NCI-H1436 treated with DMSO at 0.1 percent for 48 hours (cell line): ENCODE measurements around the gene THBS2.
"Not testable (repeated sequence)": the region's sequence is repeated elsewhere in the genome, so short reads cannot be mapped to it uniquely, and the experiment has no call there.

Experiments used
- DNase-seq: peaks from one replicate; lab custom pipeline; 2025; lab: John Stamatoyannopoulos, UW

THBS2 gene

DNA sequence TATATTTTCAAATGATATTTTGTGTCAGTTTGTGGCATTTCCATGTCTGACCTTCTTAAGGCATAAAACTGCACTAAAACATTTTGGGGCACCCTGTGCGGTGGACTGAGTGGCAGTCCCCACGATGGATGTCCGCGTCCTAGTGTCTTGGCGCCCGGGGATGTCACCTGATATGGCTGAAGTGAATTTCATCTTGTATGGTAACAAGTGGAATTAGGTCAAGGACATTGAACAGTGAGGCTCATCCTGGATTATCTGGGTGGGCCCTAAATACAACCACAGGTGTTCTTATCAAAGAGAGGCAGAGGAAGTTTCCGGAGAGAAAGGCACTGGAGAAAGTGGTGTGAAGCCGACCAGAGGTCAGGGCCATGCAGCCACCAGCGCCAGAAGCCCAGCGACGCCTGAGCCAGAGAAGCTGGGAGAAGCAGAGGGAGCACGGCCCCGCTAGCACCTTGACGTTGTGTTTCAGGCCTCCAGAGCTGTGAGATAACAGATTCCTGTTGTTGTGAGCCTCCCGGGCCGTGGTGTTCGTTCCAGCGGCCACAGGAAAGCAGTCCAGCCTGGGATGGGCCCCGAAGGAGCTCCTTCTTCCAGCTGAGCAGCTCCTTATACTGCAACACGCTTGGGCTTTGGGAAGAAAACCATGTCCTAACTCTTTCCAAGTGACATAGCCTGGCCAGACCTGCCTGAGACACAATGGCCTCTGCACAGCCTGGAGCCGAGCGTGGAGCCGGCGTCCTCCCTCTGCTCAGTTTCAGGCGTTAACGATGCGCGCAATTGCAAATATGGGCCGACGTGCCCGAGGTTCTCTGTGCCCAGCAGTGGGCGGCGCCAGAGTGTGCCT, 22.5 kb downstream of the THBS2 start:
- DNase-seq: no peak

DNA sequence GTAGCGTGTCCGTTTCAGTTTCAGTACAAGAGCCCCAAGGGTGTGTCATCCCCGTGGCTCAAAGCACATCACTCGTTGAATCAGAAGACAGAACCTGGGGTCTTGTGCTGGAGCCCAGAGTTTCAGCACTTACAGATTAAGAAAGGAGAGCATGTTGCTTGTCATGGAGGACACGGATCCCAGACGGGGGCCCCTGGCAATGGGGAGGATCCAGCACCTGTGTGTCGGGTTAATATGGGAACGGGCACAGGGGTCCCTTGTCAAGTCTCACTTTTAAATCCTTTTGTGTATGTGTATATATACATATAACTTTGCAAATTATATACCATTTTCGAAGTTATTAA, 23.4 kb downstream of the THBS2 start:
- no peak for DNase-seq

GRCh38 chr6:169229615-169230321, 23.9 kb downstream of the THBS2 start:
- no peak for DNase-seq

GRCh38 chr6:169227116-169227515, 26.5 kb downstream of the THBS2 start:
- no peak for DNase-seq

- no peak for DNase-seq
These were observed 27.8 kb downstream of the THBS2 start for GRCh38 chr6:169225887-169226286.

DNA sequence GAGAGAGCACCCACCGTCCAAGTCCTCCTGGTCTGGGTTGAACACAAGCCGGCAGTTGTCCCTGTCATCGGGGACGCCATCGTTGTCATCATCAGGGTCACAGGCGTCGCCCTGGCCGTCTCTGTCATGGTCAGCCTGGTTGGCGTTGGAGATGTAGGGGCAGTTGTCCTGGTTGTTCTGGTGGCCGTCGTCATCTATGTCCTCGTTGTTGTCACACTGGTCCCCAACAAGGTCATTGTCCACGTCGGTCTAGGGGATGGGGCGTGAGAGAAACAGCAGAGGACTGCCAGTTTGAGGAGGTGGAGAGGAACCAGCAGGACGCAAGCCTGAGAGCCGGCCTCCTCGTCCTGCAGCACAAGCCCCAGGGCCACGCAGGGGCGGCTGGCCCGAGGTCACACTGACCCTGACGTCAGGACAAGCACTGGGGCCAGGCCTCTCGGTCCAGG, 28.5 kb downstream of the THBS2 start:
- no peak for DNase-seq

GRCh38 chr6:169224716-169225115, 28.9 kb downstream of the THBS2 start:
- DNase-seq: no peak

DNA sequence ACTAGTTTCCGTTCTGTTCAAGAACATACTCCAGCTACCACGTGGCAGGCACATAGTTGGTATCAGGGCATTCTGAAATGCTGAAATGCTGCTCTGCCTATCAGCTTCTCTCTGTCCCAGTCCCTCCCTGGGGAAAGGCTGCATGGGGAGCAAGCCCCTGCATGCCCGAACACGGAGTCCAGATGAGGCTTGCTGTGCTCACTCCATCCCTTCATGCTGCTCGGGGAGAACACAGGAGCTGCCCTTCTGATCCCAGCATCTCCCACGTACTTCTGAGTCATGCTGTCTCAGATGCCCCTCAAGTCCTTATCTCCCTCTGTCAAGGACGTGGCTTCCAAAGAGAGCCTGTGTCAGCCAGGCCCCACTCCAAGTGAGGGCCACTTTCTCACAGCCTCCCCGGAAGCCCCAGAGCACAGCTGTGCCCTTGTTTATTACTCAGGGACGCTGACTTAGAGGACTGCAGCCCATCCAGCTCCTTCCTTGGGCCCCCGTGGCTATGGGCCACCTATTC, 29.4 kb downstream of the THBS2 start:
- no peak for DNase-seq

GRCh38 chr6:169223006-169223405, 30.6 kb downstream of the THBS2 start:
- DNase-seq: no peak

GRCh38 chr6:169222126-169222525, 31.5 kb downstream of the THBS2 start:
- no peak for DNase-seq

- DNase-seq: no peak
These were observed 32.4 kb downstream of the THBS2 start for GRCh38 chr6:169221264-169221663.

GRCh38 chr6:169220068-169220964, 33.3 kb downstream of the THBS2 start:
- no peak for DNase-seq

DNA sequence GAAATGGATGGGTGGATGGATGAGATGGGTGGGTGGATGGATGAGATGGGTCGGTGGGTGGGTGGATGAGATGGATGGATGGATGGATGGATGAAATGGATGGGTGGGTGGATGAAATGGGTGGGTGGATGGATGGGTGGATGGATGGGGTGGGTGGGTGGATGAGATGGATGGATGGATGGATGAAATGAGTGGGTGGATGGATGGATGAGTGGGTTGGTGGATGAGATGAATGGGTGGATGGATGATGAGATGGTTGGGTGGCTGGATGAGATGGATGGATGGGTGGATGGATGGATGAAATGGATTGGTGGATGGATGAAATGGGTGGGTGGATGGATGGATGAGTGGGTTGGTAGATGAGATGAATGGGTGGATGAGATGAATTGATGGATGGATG, 35.7 kb downstream of the THBS2 start:
- no peak for DNase-seq

GRCh38 chr6:169216830-169217229, 36.8 kb downstream of the THBS2 start:
- DNase-seq: no peak

DNA sequence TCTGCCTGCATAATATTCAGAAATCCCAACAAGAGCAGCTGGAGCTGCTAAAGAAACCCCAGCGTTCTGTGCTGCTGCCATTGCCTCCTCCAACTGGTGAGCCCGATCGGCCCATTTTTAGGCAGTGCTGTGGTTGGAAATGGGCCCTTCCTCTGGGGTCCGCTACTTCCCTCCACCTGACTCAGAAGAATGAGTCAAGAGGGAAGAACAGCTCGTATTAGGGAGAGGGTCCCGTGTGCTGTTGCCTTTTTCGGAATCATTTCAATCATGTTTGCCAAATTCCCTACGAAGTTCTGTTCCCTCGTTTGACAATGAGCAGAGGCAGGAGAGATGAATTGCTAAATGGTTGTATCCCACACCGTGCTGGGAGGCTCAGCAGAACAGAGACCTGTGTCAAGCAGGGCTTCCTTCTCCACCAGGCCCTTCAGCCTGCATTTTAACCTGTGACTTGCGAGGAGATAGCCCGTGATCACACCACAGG, 38.4 kb downstream of the THBS2 start:
- no peak for DNase-seq

DNA sequence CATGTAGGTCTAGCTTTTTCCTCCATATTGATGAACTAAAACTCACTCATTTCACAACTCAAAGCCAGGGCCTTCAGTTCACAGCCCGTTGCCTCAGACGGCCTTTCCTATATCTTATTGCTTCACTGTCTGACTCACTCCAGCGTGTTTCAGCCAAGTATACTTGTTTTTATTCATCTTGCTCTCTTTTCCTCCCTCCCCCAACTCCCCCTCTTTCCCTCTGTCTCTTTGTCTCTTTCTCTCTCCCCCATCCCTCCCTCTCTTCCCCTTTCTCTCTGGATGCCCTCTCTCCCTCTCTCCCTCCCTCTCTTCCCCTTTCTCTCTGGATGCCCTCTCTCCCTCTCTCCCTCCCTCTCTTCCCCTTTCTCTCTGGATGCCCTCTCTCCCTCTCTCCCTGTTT, 38.9 kb downstream of the THBS2 start:
- DNase-seq: not testable (repeated sequence)

GRCh38 chr6:169213814-169214520, 39.7 kb downstream of the THBS2 start:
- DNase-seq: no peak

DNA sequence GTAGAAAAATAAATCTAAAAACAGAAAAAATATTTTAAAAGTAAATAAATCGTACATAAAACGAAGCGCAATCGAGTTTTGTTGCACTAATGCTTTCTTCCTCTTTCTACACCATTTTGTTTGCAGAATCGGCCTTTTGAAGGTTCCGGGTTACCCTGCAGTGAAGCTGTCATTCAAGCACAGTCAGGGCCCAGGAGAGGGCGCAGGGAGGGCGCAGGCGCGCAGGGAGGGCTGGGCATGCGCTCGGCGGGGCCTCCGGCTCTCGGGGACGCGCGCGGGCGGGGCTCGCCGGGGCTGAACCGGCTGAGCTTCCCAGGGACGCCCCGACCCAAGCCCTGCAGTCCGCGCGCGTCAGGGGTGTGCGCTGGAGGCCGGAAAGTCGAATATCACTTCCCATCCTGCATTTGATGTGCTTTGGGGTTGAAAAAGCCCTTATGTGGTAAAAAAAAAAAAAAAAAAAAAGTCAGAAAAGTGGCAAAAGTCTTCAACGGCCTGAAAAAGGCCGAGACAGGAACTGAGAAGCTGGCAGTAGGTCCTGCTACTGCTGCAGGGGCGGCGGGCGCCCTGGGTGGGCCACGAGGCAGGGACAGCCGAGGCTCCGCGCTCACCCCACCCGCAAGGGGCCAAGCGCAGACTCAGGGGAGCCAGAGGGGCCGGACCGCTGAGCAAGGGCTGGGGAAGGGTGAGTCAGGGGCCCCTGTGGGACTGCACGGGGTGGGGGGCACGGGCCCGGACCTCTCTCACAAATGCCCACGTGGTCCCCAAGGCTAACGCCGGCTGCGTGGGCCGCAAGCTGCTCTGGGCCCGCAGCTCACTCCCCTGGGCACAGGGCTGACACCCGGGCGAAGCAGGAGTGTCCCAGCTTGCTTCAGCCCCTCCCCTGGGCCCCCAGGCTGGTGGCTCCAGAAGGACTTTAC, 40.5 kb downstream of the THBS2 start:
- DNase-seq: no peak

GRCh38 chr6:169212436-169212835, 41.2 kb downstream of the THBS2 start:
- no peak for DNase-seq

- no peak for DNase-seq
These were observed 41.8 kb downstream of the THBS2 start for GRCh38 chr6:169211881-169212280.
